Measurements from ENCODE around the gene SERF2. TPM values are rescaled to one million over a fixed set of nuclear protein-coding genes. Genes with fewer than 3 reads are reported as not detected.
"Not testable (repeated sequence)": the region's sequence is repeated elsewhere in the genome, so short reads cannot be mapped to it uniquely, and the experiment has no call there.

SERF2 gene
- total RNA-seq, 1 experiment from 2014 or later: 1,074 TPM

GRCh38 chr15:43793647-43794046 is 1.5 kb downstream of the SERF2 start:
- no peak for DNase-seq (ENCODE audit: low read depth)

DNA sequence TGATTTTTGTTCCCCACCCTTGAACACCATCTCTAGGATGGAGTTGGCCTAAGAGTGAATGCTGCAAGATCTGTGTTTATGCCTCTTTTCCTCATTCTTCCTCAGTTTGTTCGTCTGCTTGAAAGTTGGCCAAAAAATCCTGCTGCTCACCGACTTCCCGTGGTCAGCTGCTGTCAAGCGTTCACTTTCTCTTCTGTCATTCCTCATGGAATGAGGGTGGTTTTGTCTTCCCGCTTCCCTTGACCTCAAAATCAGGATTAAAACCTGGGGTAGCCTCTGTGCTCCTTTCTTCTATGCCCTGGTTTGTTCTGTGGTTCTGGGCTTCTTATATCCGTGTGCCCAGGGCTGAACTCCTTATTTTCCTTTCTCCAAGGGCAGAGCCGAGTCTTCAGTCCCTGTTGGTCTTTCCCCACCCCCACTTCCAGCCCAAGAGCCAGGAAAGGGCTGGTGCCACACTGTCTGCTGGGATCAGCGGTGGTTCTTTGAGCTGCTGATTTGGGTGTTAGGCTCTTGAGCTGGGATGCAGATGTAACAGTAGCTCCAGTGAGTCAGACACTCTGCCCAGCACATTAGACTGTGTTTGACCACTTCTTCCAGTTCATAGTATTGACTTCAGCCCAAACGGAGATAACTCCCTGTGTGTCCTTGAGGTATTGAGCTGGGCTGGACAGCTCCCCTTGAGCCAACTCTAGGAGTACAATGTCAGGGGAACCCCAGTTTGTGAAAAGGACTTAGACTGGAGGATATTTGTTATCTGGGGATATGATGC is 2.3 kb downstream of the SERF2 start:
- DNase-seq (ENCODE audit: low read depth): peak; percentile 55

DNA sequence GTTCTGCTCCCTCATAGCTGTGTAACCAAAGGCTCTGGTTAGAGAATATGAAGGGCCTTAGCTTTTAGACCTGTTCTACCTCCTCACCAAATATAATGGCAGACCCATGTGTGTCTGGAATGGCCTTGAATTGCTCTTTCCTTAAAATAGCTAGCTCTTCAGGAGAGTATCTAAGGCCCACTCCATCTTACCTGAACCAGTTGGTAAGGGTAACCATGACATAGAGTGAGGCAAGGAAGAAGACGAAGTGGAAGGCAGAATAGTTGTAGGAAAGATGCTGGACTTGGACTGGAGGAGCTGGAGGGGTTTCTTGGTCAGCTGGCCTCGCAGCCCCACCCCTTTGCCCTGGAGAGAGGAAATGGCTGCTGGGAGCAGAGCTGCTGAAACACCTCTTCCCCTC is 3.1 kb downstream of the SERF2 start:
- no peak for DNase-seq (ENCODE audit: low read depth)

DNA sequence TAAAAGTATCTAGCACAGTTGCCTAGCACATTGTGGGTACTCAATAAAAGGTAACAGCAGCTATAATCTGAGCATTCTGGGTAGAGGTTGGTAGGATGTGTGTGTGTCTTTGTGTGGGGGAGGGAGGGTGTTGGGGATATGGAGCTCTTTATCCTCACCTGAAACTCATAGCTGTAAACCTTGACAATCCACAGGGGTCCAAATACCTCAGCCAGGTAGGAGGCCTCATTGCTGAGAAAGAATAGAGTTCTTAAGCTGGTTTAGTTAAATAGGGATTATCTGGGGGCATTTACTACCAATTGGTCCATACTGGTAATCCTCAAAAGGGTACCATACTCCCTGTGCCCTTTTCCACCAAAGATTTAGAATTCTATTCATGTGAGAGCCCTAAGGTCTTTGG is 3.9 kb downstream of the SERF2 start:
- DNase-seq (ENCODE audit: low read depth): no peak

DNA sequence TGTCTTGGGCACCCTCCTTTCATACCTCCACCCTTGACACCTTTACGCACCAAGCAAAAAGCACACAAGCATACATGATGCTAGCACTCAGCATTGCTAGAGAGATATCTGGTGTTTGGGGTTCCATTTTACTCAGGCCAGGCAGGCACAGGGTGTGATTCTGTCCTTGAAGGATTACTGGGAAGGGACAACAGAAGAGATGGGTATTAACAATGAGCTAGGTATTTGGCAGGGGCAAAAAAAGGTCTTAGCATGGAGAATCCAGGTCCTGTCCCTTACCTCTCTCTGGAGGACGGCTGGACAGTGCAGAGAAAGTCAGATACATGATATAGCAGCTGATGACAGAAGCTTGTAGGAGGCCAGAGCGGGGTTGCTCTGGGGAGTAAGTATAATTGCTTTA is 4.4 kb downstream of the SERF2 start:
- no peak for DNase-seq (ENCODE audit: low read depth)

DNA sequence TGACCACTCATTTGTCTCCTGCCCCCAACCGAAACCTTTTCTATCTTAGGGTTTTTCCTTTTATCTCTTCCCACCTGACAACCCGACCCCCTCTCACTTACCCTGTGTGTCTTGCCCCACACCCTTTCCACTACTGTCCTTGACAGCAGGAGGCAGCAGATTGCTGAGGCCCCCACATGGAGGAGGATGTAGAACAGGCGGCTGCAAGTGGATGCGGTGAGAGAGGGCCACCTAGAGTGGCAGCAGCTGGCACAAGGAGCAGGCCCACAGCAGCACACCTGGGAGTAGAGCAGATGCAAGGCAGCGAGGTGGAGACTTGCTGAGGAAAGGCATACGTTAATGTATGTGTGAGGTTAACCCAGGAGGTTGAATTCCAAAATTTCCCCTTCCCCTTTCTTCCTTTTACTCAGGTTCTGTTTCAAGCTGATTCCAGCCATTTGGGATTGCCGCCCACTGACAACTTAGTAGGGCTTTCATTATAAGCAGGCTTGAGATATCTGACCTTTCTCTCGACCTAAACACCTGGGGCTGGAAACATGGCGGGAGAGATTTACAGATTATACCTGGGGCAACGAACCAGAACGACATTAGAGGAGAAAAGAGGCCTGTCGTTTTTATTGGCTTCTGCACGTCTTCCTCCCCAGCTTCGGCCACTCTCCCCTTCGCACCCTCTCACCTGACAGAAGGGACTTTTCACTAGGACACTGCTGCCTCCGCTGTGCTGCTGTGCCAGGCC is 7.3 kb downstream of the SERF2 start:
- DNase-seq (ENCODE audit: low read depth): no peak

GRCh38 chr15:43799945-43800285 is 7.8 kb downstream of the SERF2 start, which contains the start of gene SERINC4:
Gene SERINC4 (minus strand): TSS chr15:43800220. CDS start chr15:43799986, 234 bp downstream.
- no peak for DNase-seq (ENCODE audit: low read depth)

- DNase-seq (ENCODE audit: low read depth): peak; percentile 86
These were observed 8.4 kb downstream of the SERF2 start, which contains the start of gene HYPK for GRCh38 chr15:43800286-43801141. Gene HYPK (plus strand): TSS chr15:43800599. CDS start chr15:43800623, 24 bp downstream.

- not testable (repeated sequence) for DNase-seq (ENCODE audit: low read depth)
These were observed 10.6 kb downstream of the SERF2 start for GRCh38 chr15:43802676-43803075.

GRCh38 chr15:43808435-43808950 is 16.4 kb downstream of the SERF2 start:
- DNase-seq (ENCODE audit: low read depth): no peak

GRCh38 chr15:43808960-43809678 is 17.0 kb downstream of the SERF2 start:
- DNase-seq (ENCODE audit: low read depth): no peak

DNA sequence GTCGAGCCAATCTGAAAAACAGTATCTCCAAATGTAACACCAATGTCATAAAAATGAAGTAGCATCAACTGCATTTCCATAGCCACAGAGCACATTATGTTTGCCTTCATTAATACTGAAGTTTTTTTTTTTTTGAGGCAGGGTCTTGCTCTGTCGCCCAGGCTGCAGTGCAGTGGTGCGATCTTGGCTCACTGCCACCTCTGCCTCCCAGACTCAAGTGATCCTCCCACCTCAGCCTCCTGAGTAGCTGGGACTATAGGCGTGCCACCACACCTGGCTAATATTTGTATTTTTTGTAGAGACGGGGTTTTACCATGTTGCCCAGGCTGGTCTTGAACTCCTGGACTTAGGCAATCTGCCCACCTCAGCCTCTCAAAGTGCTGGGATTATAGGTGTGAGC is 22.9 kb downstream of the SERF2 start:
- not testable (repeated sequence) for DNase-seq (ENCODE audit: low read depth)

DNA sequence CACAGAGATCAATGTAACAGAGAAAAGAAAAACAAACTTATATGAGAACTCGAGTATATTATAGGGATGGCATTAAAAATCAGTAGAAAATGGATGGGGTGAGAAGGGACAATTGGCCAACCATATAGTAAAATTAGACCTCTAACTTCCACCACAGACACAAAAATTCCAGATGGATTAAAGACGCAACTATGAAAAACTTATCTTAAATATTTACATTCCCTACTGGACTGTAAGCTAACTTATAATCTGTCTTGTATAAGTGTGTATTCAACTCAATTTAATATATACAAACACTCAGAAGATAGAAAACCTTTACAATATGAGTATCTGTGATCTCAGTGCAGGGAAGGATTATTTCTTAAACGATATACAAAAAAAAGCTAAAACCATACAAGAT is 29.4 kb downstream of the SERF2 start:
- no peak for DNase-seq (ENCODE audit: low read depth)

GRCh38 chr15:43824302-43825246 is 32.5 kb downstream of the SERF2 start, which contains the start of gene MFAP1:
Gene MFAP1 (minus strand): TSS chr15:43824690. CDS start chr15:43824569, 121 bp downstream.
- peak; percentile 97 for DNase-seq (ENCODE audit: low read depth)

DNA sequence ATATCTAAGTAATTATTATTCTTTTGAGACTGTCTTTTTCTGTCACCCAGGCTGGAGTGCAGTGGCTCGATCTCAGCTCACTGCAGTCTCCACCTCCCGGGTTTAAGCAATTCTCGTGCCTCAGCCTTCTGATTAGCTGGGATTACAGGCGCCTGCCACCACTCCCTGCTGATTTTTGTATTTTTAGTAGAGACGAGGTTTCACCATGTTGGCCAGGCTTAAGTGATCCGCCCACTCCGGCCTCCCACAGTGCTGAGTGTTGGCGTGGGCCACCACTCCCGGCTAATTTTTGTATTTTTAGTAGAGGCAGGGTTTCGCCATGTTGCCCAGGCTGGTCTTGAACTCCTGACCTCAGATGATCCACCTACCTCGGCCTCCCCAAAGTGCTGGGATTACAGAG is 33.2 kb downstream of the SERF2 start:
- DNase-seq (ENCODE audit: low read depth): not testable (repeated sequence)

- no peak for DNase-seq (ENCODE audit: low read depth)
These were observed 33.9 kb downstream of the SERF2 start for GRCh38 chr15:43826029-43826507.

- peak; percentile 88 for DNase-seq (ENCODE audit: low read depth)
These were observed 34.6 kb downstream of the SERF2 start, which contains the start of gene WDR76 for GRCh38 chr15:43826508-43827341. Gene WDR76 (plus strand): TSS chr15:43827002. CDS start chr15:43827033, 31 bp downstream.

DNA sequence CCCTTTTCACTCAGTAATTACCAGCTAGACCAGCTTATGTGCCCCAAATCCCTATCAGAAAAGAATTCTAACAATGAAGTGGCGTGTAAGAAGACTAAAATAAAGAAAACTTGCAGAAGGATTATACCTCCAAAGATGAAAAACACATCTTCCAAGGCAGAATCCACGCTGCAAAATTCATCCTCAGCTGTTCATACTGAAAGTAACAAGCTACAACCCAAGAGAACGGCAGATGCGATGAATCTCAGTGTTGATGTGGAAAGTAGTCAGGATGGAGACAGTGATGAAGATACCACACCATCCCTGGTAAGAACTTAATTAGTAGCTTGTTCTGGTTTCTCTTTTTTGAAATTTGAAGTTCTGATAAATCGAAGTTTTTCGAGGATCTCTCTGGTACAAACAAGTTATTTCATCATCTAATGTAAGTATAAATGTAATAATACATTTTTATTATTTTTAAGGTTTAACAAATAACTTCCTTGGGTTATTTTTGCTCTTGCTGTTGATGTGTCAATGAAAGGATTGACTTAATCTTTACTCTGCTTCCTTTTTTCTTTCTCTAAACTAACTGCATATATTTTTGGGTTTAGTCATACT is 36.0 kb downstream of the SERF2 start:
- peak; percentile 28 for DNase-seq (ENCODE audit: low read depth)
